H1 (cell line): ENCODE measurements around the gene VOPP1.

Source experiments
- CEBPB ChIP-seq: IDR thresholded peaks from 2 replicates; pipeline ENCODE4 v1.6.1; 2012; ENCODE audit warnings: low read depth, low read length
- CTCF ChIP-seq, 3 experiments: IDR thresholded peaks; 1 replicate in 2 of 3; 2 replicates in 1 of 3; pipeline versions ENCODE4 v1.5.1 to v1.6.1; 2011; ENCODE audit warnings: low read length in 3 of 3, mild to moderate bottlenecking in 3 of 3, inconsistent platforms in 2 of 3, low read depth in 1 of 3, moderate library complexity in 1 of 3; ENCODE audit not compliant: insufficient read depth in 1 of 3; ENCODE audit errors: control extremely low read depth in 1 of 3
- EZH2 ChIP-seq: fragments of 200-600 bp; sonication (generic); IDR thresholded peaks from 2 replicates; pipeline ENCODE4 v1.7.1; 2012; ENCODE audit warnings: low read depth, mild to moderate bottlenecking, moderate library complexity, low read length, inconsistent platforms; ENCODE audit not compliant: severe bottlenecking
- JUN ChIP-seq: IDR thresholded peaks from 2 replicates; pipeline ENCODE4 v1.6.1; 2011; ENCODE audit warnings: low read depth, mild to moderate bottlenecking, improper control_type of control experiment, low read length
- PHF8 ChIP-seq: fragments of 200-600 bp; sonication (generic); conservative IDR thresholded peaks from 2 replicates; pipeline ENCODE4 v1.7.1; 2012; ENCODE audit warnings: low read depth, mild to moderate bottlenecking, inconsistent platforms, low read length, moderate library complexity
- SP1 ChIP-seq: IDR thresholded peaks from 2 replicates; pipeline ENCODE4 v1.6.1; 2011; ENCODE audit warnings: low read depth, low read length
- SUZ12 ChIP-seq: fragments of 200-600 bp; sonication (generic); IDR thresholded peaks from 2 replicates; pipeline ENCODE4 v1.6.1; 2012; ENCODE audit warnings: mild to moderate bottlenecking, inconsistent platforms, low read length, moderate library complexity, mixed read lengths
- TEAD4 ChIP-seq: IDR thresholded peaks from 2 replicates; pipeline ENCODE4 v1.6.1; 2012; ENCODE audit warnings: low read depth, low read length, inconsistent platforms, mixed read lengths
- YY1 ChIP-seq: IDR thresholded peaks from 2 replicates; pipeline ENCODE4 v1.6.1; 2011; ENCODE audit warnings: low read depth, mild to moderate bottlenecking, low read length
- TF ChIP-seq, protein P1 (sequence below): IDR thresholded peaks from 2 replicates; pipeline ENCODE4 v1.6.1; 2012; ENCODE audit warnings: low read length, inconsistent platforms

- no peak for TF ChIP-seq CTCF (IDR thresholded peaks at IDR 0.05; ENCODE audit: control extremely low read depth in 1 of 3, insufficient read depth in 1 of 3, low read depth in 1 of 3, low read length in 3 of 3)
- no peak for TF ChIP-seq JUN
- no peak for TF ChIP-seq EZH2
- no peak for TF ChIP-seq YY1
- no peak for TF ChIP-seq PHF8
- no peak for TF ChIP-seq SP1
- TF ChIP-seq CEBPB: no peak
- TF ChIP-seq TEAD4: no peak
- TF ChIP-seq SUZ12: no peak
- TF ChIP-seq, protein P1, sequence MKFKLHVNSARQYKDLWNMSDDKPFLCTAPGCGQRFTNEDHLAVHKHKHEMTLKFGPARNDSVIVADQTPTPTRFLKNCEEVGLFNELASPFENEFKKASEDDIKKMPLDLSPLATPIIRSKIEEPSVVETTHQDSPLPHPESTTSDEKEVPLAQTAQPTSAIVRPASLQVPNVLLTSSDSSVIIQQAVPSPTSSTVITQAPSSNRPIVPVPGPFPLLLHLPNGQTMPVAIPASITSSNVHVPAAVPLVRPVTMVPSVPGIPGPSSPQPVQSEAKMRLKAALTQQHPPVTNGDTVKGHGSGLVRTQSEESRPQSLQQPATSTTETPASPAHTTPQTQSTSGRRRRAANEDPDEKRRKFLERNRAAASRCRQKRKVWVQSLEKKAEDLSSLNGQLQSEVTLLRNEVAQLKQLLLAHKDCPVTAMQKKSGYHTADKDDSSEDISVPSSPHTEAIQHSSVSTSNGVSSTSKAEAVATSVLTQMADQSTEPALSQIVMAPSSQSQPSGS: no peak
Measured at GRCh38 chr7:55516409-55516808, 55.9 kb downstream of the VOPP1 start.
